H1 (cell line): Measurements from ENCODE around the gene PRICKLE3.

ENCODE experiments used
- JUND ChIP-seq: IDR thresholded peaks from 2 replicates; pipeline ENCODE4 v1.6.1; 2011; ENCODE audit warnings: mild to moderate bottlenecking, improper control_type of control experiment, low read length
- NANOG ChIP-seq: IDR thresholded peaks from 2 replicates; pipeline ENCODE4 v1.6.1; 2011; ENCODE audit warnings: low read length, low read depth, mild to moderate bottlenecking, inconsistent platforms; ENCODE audit not compliant: insufficient read depth, poor library complexity, severe bottlenecking
- TF ChIP-seq, protein P1 (sequence below), 3 experiments: IDR thresholded peaks; 1 replicate in 2 of 3; 2 replicates in 1 of 3; pipeline versions ENCODE4 v1.5.1 to v1.6.1; 2011; ENCODE audit warnings: low read length in 3 of 3, mild to moderate bottlenecking in 3 of 3, inconsistent platforms in 2 of 3, low read depth in 1 of 3, moderate library complexity in 1 of 3; ENCODE audit not compliant: insufficient read depth in 1 of 3; ENCODE audit errors: control extremely low read depth in 1 of 3

DNA sequence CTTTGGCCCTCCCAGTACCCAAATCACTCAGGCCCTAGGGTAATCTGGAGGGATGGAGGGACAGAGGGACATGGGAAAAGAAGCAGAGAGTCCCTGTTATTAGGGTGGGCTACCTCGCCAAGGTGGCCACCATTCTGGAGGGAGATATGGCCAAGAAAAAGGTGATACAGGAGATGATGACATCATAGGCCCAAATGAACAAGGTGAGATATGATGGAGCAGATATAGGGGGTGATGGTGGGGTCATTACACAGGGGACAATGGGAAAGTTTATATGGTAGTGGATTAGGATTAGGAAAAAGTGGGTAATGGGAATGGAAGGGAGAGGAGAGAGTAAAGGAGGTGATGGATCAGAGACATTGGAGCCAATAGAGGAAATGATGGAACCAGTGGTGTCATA lies 26.7 kb upstream of the PRICKLE3 start:
- TF ChIP-seq, protein P1, sequence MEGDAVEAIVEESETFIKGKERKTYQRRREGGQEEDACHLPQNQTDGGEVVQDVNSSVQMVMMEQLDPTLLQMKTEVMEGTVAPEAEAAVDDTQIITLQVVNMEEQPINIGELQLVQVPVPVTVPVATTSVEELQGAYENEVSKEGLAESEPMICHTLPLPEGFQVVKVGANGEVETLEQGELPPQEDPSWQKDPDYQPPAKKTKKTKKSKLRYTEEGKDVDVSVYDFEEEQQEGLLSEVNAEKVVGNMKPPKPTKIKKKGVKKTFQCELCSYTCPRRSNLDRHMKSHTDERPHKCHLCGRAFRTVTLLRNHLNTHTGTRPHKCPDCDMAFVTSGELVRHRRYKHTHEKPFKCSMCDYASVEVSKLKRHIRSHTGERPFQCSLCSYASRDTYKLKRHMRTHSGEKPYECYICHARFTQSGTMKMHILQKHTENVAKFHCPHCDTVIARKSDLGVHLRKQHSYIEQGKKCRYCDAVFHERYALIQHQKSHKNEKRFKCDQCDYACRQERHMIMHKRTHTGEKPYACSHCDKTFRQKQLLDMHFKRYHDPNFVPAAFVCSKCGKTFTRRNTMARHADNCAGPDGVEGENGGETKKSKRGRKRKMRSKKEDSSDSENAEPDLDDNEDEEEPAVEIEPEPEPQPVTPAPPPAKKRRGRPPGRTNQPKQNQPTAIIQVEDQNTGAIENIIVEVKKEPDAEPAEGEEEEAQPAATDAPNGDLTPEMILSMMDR (IDR thresholded peaks at IDR 0.05; ENCODE audit: control extremely low read depth in 1 of 3, insufficient read depth in 1 of 3, low read depth in 1 of 3, low read length in 3 of 3): no peak
- TF ChIP-seq JUND (no peak), NANOG (no peak)
